B cell (primary cell): ENCODE measurements around the gene CAPZB.

Source experiments
- EZH2 ChIP-seq: IDR thresholded peaks from 2 replicates; pipeline ENCODE4 v1.6.1; 2012; ENCODE audit warnings: borderline replicate concordance, low read depth, mild to moderate bottlenecking, moderate library complexity, low read length; ENCODE audit not compliant: insufficient read depth, poor library complexity, severe bottlenecking
- TF ChIP-seq, protein P1 (sequence below): fragments of 200-600 bp; IDR thresholded peaks from one replicate; pipeline ENCODE4 v1.8.0; 2022; ENCODE audit warnings: antibody characterized with exemption, mild to moderate bottlenecking

DNA sequence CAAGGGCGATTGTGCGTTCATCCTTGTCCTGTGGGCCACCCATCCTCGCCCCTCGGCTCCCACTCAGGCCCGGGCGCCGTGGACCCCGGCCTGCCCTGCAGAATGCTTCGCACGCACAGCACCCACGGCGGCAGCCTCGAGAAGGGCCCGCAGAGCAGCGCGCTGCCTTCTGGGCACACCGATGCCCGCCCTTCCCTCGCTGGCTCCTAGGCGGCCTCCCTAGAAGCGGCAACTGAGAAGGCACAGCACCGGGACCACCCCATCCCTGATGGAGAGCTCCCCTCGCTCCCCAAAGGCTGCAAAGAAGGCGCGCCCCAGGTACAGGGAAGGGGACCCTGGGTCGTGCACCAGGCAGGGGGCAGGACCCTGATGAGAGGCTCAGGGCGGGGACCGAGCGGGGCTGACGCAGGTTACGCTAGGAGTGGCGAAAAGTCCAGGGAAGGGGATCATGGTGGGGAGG is 971 bp downstream of the CAPZB start:
- TF ChIP-seq, protein P1, sequence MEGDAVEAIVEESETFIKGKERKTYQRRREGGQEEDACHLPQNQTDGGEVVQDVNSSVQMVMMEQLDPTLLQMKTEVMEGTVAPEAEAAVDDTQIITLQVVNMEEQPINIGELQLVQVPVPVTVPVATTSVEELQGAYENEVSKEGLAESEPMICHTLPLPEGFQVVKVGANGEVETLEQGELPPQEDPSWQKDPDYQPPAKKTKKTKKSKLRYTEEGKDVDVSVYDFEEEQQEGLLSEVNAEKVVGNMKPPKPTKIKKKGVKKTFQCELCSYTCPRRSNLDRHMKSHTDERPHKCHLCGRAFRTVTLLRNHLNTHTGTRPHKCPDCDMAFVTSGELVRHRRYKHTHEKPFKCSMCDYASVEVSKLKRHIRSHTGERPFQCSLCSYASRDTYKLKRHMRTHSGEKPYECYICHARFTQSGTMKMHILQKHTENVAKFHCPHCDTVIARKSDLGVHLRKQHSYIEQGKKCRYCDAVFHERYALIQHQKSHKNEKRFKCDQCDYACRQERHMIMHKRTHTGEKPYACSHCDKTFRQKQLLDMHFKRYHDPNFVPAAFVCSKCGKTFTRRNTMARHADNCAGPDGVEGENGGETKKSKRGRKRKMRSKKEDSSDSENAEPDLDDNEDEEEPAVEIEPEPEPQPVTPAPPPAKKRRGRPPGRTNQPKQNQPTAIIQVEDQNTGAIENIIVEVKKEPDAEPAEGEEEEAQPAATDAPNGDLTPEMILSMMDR: no peak
- TF ChIP-seq EZH2: no peak
